ENCODE results near the gene TTYH2. TPM values are rescaled to one million over a fixed set of nuclear protein-coding genes. Genes with fewer than 3 reads are reported as not detected.

The TTYH2 gene
- total RNA-seq, 1 experiment from 2014 or later: 0.28 TPM

GRCh38 chr17:74287031-74287602, 73.7 kb downstream of the TTYH2 start:
- no peak for DNase-seq
- no peak for TF ChIP-seq CTCF (IDR thresholded peaks at IDR 0.05; ENCODE audit: unreplicated experiment)
- Mint-ChIP-seq H3K4me1 (ENCODE audit: low read depth, unreplicated experiment) (no peaks in the 10 kb centered on the region), H3K27me3 (ENCODE audit: unreplicated experiment) (peaks cover 66% of the 10 kb centered on the region), H3K27ac (ENCODE audit: unreplicated experiment) (no peak overlapping the region), H3K9me3 (ENCODE audit: low read depth, unreplicated experiment) (no peaks in the 10 kb centered on the region), H3K4me3 (ENCODE audit: low read depth, unreplicated experiment) (no peak overlapping the region), H3K36me3 (ENCODE audit: insufficient read depth, unreplicated experiment) (no peaks in the 10 kb centered on the region)
- CTCF ChIA-PET: no interaction called here
- no TSS peak for BruUV-seq (replicated peaks)
- intact Hi-C loops (cut with micrococcal nuclease; ENCODE audit: unreplicated experiment): no loop called here

GRCh38 chr17:74288785-74289184, 75.4 kb downstream of the TTYH2 start:
- CTCF ChIA-PET: interaction anchor here (0.6 kb wide), 1 partner anchor 8 kb away, joined by 3 read pairs; no protein-coding TSS in a partner anchor
- no peaks in the 10 kb centered on the region for H3K9me3 Mint-ChIP-seq (ENCODE audit: low read depth, unreplicated experiment)
- no peak for TF ChIP-seq CTCF (IDR thresholded peaks at IDR 0.05; ENCODE audit: unreplicated experiment)
- peaks cover 66% of the 10 kb centered on the region for H3K27me3 Mint-ChIP-seq (ENCODE audit: unreplicated experiment)
- BruUV-seq (replicated peaks): no TSS peak
- H3K27ac Mint-ChIP-seq (ENCODE audit: unreplicated experiment): no peak overlapping the region
- H3K4me3 Mint-ChIP-seq (ENCODE audit: low read depth, unreplicated experiment): no peak overlapping the region
- no peak for DNase-seq
- no peaks in the 10 kb centered on the region for H3K4me1 Mint-ChIP-seq (ENCODE audit: low read depth, unreplicated experiment)
- no peaks in the 10 kb centered on the region for H3K36me3 Mint-ChIP-seq (ENCODE audit: insufficient read depth, unreplicated experiment)
- intact Hi-C loops (cut with micrococcal nuclease; ENCODE audit: unreplicated experiment): no loop called here

GRCh38 chr17:74289688-74290087, 76.3 kb downstream of the TTYH2 start:
- TF ChIP-seq CTCF (IDR thresholded peaks at IDR 0.05; ENCODE audit: unreplicated experiment): no peak
- H3K4me3 Mint-ChIP-seq (ENCODE audit: low read depth, unreplicated experiment): no peak overlapping the region
- H3K36me3 Mint-ChIP-seq (ENCODE audit: insufficient read depth, unreplicated experiment): no peaks in the 10 kb centered on the region
- no TSS peak for BruUV-seq (replicated peaks)
- DNase-seq: no peak
- H3K9me3 Mint-ChIP-seq (ENCODE audit: low read depth, unreplicated experiment): no peaks in the 10 kb centered on the region
- no peaks in the 10 kb centered on the region for H3K4me1 Mint-ChIP-seq (ENCODE audit: low read depth, unreplicated experiment)
- H3K27me3 Mint-ChIP-seq (ENCODE audit: unreplicated experiment): peaks cover 63% of the 10 kb centered on the region
- H3K27ac Mint-ChIP-seq (ENCODE audit: unreplicated experiment): no peak overlapping the region
- intact Hi-C loops (cut with micrococcal nuclease; ENCODE audit: unreplicated experiment): loop anchor here (10.0 kb wide), 1 partner anchor 205 kb away; no protein-coding TSS in a partner anchor
- CTCF ChIA-PET: no interaction called here

GRCh38 chr17:74290340-74290739, 77.0 kb downstream of the TTYH2 start:
- Mint-ChIP-seq H3K4me3 (ENCODE audit: low read depth, unreplicated experiment) (no peak overlapping the region), H3K27me3 (ENCODE audit: unreplicated experiment) (peaks cover 64% of the 10 kb centered on the region), H3K4me1 (ENCODE audit: low read depth, unreplicated experiment) (no peaks in the 10 kb centered on the region), H3K36me3 (ENCODE audit: insufficient read depth, unreplicated experiment) (no peaks in the 10 kb centered on the region), H3K27ac (ENCODE audit: unreplicated experiment) (no peak overlapping the region), H3K9me3 (ENCODE audit: low read depth, unreplicated experiment) (no peaks in the 10 kb centered on the region)
- no peak for DNase-seq
- BruUV-seq (replicated peaks): no TSS peak
- intact Hi-C loops (cut with micrococcal nuclease; ENCODE audit: unreplicated experiment): loop anchor here (10.0 kb wide), 1 partner anchor 204 kb away; no protein-coding TSS in a partner anchor
- peak; percentile 18 for TF ChIP-seq CTCF (IDR thresholded peaks at IDR 0.05; ENCODE audit: unreplicated experiment)
- CTCF ChIA-PET: interaction anchor here (0.6 kb wide), 2 partner anchors 112 to 235 kb away, joined by 3 read pairs; no protein-coding TSS in a partner anchor
